ENCODE measurements around the gene F3. TPM values are rescaled to one million over a fixed set of nuclear protein-coding genes. Genes with fewer than 3 reads are reported as not detected.

F3 gene
- total RNA-seq, 1 experiment from 2014 or later, result 7.8 TPM

GRCh38 chr1:94535879-94536278 lies 5.7 kb downstream of the F3 start:
- Mint-ChIP-seq H3K36me3 (peaks cover 40% of the 10 kb centered on the region), H3K4me1 (peaks cover 31% of the 10 kb centered on the region), H3K27ac (no peak overlapping the region), H3K9me3 (no peaks in the 10 kb centered on the region), H3K27me3 (ENCODE audit: low read depth) (peaks cover 10% of the 10 kb centered on the region), H3K4me3 (no peak overlapping the region)
- ATAC-seq, result no peak
- POLR2A ChIA-PET, result no interaction called here
- CTCF ChIA-PET, result no interaction called here
- no peak for DNase-seq (ENCODE audit: low spot score)
- TF ChIP-seq CBFB (CRISPR knock-in tag; IDR thresholded peaks at IDR 0.05; ENCODE audit: low read depth), result no peak
- no peak for TF ChIP-seq ATF6 (CRISPR knock-in tag; IDR thresholded peaks at IDR 0.05)
- TF ChIP-seq, protein P1, sequence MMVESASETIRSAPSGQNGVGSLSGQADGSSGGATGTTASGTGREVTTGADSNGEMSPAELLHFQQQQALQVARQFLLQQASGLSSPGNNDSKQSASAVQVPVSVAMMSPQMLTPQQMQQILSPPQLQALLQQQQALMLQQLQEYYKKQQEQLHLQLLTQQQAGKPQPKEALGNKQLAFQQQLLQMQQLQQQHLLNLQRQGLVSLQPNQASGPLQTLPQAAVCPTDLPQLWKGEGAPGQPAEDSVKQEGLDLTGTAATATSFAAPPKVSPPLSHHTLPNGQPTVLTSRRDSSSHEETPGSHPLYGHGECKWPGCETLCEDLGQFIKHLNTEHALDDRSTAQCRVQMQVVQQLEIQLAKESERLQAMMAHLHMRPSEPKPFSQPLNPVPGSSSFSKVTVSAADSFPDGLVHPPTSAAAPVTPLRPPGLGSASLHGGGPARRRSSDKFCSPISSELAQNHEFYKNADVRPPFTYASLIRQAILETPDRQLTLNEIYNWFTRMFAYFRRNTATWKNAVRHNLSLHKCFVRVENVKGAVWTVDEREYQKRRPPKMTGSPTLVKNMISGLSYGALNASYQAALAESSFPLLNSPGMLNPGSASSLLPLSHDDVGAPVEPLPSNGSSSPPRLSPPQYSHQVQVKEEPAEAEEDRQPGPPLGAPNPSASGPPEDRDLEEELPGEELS (CRISPR knock-in tag; IDR thresholded peaks at IDR 0.05), result no peak
- TF ChIP-seq ZNF416 (CRISPR knock-in tag; IDR thresholded peaks at IDR 0.05), result no peak
- TF ChIP-seq ZNF317 (CRISPR knock-in tag; IDR thresholded peaks at IDR 0.05; ENCODE audit: borderline replicate concordance, low read depth), result no peak
- TF ChIP-seq, protein P2, sequence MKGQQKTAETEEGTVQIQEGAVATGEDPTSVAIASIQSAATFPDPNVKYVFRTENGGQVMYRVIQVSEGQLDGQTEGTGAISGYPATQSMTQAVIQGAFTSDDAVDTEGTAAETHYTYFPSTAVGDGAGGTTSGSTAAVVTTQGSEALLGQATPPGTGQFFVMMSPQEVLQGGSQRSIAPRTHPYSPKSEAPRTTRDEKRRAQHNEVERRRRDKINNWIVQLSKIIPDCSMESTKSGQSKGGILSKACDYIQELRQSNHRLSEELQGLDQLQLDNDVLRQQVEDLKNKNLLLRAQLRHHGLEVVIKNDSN (CRISPR knock-in tag; IDR thresholded peaks at IDR 0.05), result no peak
- TF ChIP-seq EMX1 (CRISPR knock-in tag; IDR thresholded peaks at IDR 0.05), result no peak
- TF ChIP-seq ZNF423 (CRISPR knock-in tag; IDR thresholded peaks at IDR 0.05), result no peak
- TF ChIP-seq, protein P3, sequence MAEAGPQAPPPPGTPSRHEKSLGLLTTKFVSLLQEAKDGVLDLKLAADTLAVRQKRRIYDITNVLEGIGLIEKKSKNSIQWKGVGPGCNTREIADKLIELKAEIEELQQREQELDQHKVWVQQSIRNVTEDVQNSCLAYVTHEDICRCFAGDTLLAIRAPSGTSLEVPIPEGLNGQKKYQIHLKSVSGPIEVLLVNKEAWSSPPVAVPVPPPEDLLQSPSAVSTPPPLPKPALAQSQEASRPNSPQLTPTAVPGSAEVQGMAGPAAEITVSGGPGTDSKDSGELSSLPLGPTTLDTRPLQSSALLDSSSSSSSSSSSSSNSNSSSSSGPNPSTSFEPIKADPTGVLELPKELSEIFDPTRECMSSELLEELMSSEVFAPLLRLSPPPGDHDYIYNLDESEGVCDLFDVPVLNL (CRISPR knock-in tag; IDR thresholded peaks at IDR 0.05; ENCODE audit: borderline replicate concordance, low read depth), result no peak
- no peak for TF ChIP-seq ZNF425 (CRISPR knock-in tag; conservative IDR thresholded peaks at IDR 0.05)
- no peak for TF ChIP-seq ZNF138 (CRISPR knock-in tag; conservative IDR thresholded peaks at IDR 0.05)
- no peak for TF ChIP-seq ESRRA (CRISPR knock-in tag; IDR thresholded peaks at IDR 0.05; ENCODE audit: borderline replicate concordance)
- TF ChIP-seq, protein P4, sequence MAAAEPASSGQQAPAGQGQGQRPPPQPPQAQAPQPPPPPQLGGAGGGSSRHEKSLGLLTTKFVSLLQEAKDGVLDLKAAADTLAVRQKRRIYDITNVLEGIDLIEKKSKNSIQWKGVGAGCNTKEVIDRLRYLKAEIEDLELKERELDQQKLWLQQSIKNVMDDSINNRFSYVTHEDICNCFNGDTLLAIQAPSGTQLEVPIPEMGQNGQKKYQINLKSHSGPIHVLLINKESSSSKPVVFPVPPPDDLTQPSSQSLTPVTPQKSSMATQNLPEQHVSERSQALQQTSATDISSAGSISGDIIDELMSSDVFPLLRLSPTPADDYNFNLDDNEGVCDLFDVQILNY (CRISPR knock-in tag; IDR thresholded peaks at IDR 0.05), result no peak
- TF ChIP-seq PRRX2 (CRISPR knock-in tag; IDR thresholded peaks at IDR 0.05), result no peak

- DNase-seq (ENCODE audit: low spot score) (no peak), ATAC-seq (no peak)
- H3K4me3 Mint-ChIP-seq, result no peak overlapping the region
- peaks cover 2% of the 10 kb centered on the region for H3K27me3 Mint-ChIP-seq (ENCODE audit: low read depth)
- POLR2A ChIA-PET, result no interaction called here
- peaks cover 48% of the 10 kb centered on the region for H3K36me3 Mint-ChIP-seq
- H3K4me1 Mint-ChIP-seq, result peaks cover 24% of the 10 kb centered on the region
- CTCF ChIA-PET, result no interaction called here
- H3K9me3 Mint-ChIP-seq, result no peaks in the 10 kb centered on the region
- H3K27ac Mint-ChIP-seq, result no peak overlapping the region
- TF ChIP-seq NFYB (CRISPR knock-in tag; conservative IDR thresholded peaks at IDR 0.05; ENCODE audit: low read depth), result no peak
- TF ChIP-seq NR3C1 (CRISPR knock-in tag; conservative IDR thresholded peaks at IDR 0.05; ENCODE audit: low read depth), result no peak
- TF ChIP-seq, protein P1 (CRISPR knock-in tag; IDR thresholded peaks at IDR 0.05), result no peak
- TF ChIP-seq, protein P2 (CRISPR knock-in tag; IDR thresholded peaks at IDR 0.05), result no peak
- no peak for TF ChIP-seq FOXJ3 (CRISPR knock-in tag; IDR thresholded peaks at IDR 0.05; ENCODE audit: borderline replicate concordance)
- TF ChIP-seq, protein P5, sequence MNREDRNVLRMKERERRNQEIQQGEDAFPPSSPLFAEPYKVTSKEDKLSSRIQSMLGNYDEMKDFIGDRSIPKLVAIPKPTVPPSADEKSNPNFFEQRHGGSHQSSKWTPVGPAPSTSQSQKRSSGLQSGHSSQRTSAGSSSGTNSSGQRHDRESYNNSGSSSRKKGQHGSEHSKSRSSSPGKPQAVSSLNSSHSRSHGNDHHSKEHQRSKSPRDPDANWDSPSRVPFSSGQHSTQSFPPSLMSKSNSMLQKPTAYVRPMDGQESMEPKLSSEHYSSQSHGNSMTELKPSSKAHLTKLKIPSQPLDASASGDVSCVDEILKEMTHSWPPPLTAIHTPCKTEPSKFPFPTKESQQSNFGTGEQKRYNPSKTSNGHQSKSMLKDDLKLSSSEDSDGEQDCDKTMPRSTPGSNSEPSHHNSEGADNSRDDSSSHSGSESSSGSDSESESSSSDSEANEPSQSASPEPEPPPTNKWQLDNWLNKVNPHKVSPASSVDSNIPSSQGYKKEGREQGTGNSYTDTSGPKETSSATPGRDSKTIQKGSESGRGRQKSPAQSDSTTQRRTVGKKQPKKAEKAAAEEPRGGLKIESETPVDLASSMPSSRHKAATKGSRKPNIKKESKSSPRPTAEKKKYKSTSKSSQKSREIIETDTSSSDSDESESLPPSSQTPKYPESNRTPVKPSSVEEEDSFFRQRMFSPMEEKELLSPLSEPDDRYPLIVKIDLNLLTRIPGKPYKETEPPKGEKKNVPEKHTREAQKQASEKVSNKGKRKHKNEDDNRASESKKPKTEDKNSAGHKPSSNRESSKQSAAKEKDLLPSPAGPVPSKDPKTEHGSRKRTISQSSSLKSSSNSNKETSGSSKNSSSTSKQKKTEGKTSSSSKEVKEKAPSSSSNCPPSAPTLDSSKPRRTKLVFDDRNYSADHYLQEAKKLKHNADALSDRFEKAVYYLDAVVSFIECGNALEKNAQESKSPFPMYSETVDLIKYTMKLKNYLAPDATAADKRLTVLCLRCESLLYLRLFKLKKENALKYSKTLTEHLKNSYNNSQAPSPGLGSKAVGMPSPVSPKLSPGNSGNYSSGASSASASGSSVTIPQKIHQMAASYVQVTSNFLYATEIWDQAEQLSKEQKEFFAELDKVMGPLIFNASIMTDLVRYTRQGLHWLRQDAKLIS (CRISPR knock-in tag; IDR thresholded peaks at IDR 0.05; ENCODE audit: borderline replicate concordance), result no peak
Observed at GRCh38 chr1:94535095-94535494, 6.5 kb downstream of the F3 start.

Data from WTC11 (cell line).